Measurements from ENCODE around the gene SPAG16.

GRCh38 chr2:214220251-214220650 lies 936.0 kb downstream of the SPAG16 start:
- no peak for TF ChIP-seq CTCF (IDR thresholded peaks at IDR 0.05)
- TF ChIP-seq POLR2A (IDR thresholded peaks at IDR 0.05): no peak

All from prostate gland (tissue), 2 donors.